WTC11 (cell line): ENCODE data around the gene SMYD1. TPM values are rescaled to one million over a fixed set of nuclear protein-coding genes. Genes with fewer than 3 reads are reported as not detected.

Source experiments
- ATAC-seq: fragments of 200-7000 bp; cut with Tn5 transposase; 2 replicates; pipeline ENCODE4 v1.10.0; 2021; ENCODE audit warnings: mild to moderate bottlenecking, moderate library complexity
- CTCF ChIA-PET: fragments of 300-600 bp; sonication (Branson Sonifier 250); formaldehyde crosslinking; loops from one replicate; lab custom pipeline; 2021; ENCODE audit warnings: antibody characterized with exemption; lab: Charles Lee
- POLR2A ChIA-PET: fragments of 350-600 bp; sonication (Branson Sonifier 250); formaldehyde crosslinking; loops from one replicate; lab custom pipeline; 2021; ENCODE audit warnings: antibody characterized with exemption; lab: Charles Lee
- DNase-seq: peaks from one replicate; pipeline ENCODE4 v3.0.0; 2021; ENCODE audit warnings: low spot score
- H3K27ac Mint-ChIP-seq: 2 replicates; pipeline ENCODE4 v1.8.0; 2021; ENCODE audit warnings: mixed read lengths
- H3K27me3 Mint-ChIP-seq: 2 replicates; pipeline ENCODE4 v1.8.0; 2021; ENCODE audit warnings: low read depth, mild to moderate bottlenecking, moderate library complexity, mixed read lengths
- H3K36me3 Mint-ChIP-seq: 2 replicates; pipeline ENCODE4 v1.8.0; 2021; ENCODE audit warnings: mixed read lengths
- H3K4me1 Mint-ChIP-seq: 2 replicates; pipeline ENCODE4 v1.8.0; 2022; ENCODE audit warnings: mixed read lengths
- H3K4me3 Mint-ChIP-seq: 2 replicates; pipeline ENCODE4 v1.8.0; 2021; ENCODE audit warnings: mild to moderate bottlenecking, moderate library complexity, mixed read lengths
- H3K9me3 Mint-ChIP-seq: 2 replicates; pipeline ENCODE4 v1.8.0; 2021; ENCODE audit warnings: mixed read lengths
- ATF1 ChIP-seq: sonication (generic); formaldehyde crosslinking; IDR thresholded peaks from 2 replicates; pipeline ENCODE4 v1.8.1; 2023; ENCODE audit warnings: mild to moderate bottlenecking, moderate library complexity, missing genetic modification reagents
- GTF2I ChIP-seq: fragments of 250-450 bp; sonication (Bioruptor Pico); conservative IDR thresholded peaks from 2 replicates; pipeline ENCODE4 v1.4.0; 2021; ENCODE audit warnings: mild to moderate bottlenecking
- NR1H2 ChIP-seq: sonication (generic); formaldehyde crosslinking; IDR thresholded peaks from 2 replicates; pipeline ENCODE4 v1.9.0; 2021; ENCODE audit warnings: mild to moderate bottlenecking, moderate library complexity, missing genetic modification reagents
- TCF7 ChIP-seq: sonication (generic); formaldehyde crosslinking; IDR thresholded peaks from 2 replicates; pipeline ENCODE4 v1.8.0; 2022; ENCODE audit warnings: mild to moderate bottlenecking, low read depth, missing genetic modification reagents, moderate library complexity
- ZNF138 ChIP-seq: sonication (generic); formaldehyde crosslinking; conservative IDR thresholded peaks from 2 replicates; pipeline ENCODE4 v1.8.1; 2022; ENCODE audit warnings: mild to moderate bottlenecking, moderate library complexity, missing genetic modification reagents
- ZNF396 ChIP-seq: fragments of 250-450 bp; sonication (Bioruptor Pico); IDR thresholded peaks from 2 replicates; pipeline ENCODE4 v1.8.0; 2021; ENCODE audit warnings: mild to moderate bottlenecking, moderate library complexity, borderline replicate concordance
- total RNA-seq: library from RNA; stranded (reverse); gene quantifications from 3 replicates; pipeline ENCODE4 v1.2.3, GENCODE V29; 2021
- TF ChIP-seq, protein P1 (sequence below): sonication (generic); formaldehyde crosslinking; conservative IDR thresholded peaks from 2 replicates; pipeline ENCODE4 v1.8.1; 2023; ENCODE audit warnings: mild to moderate bottlenecking, low read depth, missing genetic modification reagents, moderate library complexity
- TF ChIP-seq, protein P2 (sequence below): fragments of 250-450 bp; sonication (Bioruptor Pico); IDR thresholded peaks from 2 replicates; pipeline ENCODE4 v1.9.0; 2021; ENCODE audit warnings: mild to moderate bottlenecking
- TF ChIP-seq, protein P3 (sequence below): sonication (generic); formaldehyde crosslinking; IDR thresholded peaks from 2 replicates; pipeline ENCODE4 v1.8.1; 2023; ENCODE audit warnings: mild to moderate bottlenecking, missing genetic modification reagents, moderate library complexity
- TF ChIP-seq, protein P4 (sequence below): fragments of 250-450 bp; sonication (Bioruptor Pico); IDR thresholded peaks from 2 replicates; pipeline ENCODE4 v1.9.0; 2021; ENCODE audit warnings: mild to moderate bottlenecking, borderline replicate concordance
- TF ChIP-seq, protein P5 (sequence below): sonication (generic); formaldehyde crosslinking; IDR thresholded peaks from 2 replicates; pipeline ENCODE4 v1.8.1; 2023; ENCODE audit warnings: mild to moderate bottlenecking, moderate library complexity, missing genetic modification reagents

Gene SMYD1
- total RNA-seq, 1 experiment from 2014 or later = not detected

DNA sequence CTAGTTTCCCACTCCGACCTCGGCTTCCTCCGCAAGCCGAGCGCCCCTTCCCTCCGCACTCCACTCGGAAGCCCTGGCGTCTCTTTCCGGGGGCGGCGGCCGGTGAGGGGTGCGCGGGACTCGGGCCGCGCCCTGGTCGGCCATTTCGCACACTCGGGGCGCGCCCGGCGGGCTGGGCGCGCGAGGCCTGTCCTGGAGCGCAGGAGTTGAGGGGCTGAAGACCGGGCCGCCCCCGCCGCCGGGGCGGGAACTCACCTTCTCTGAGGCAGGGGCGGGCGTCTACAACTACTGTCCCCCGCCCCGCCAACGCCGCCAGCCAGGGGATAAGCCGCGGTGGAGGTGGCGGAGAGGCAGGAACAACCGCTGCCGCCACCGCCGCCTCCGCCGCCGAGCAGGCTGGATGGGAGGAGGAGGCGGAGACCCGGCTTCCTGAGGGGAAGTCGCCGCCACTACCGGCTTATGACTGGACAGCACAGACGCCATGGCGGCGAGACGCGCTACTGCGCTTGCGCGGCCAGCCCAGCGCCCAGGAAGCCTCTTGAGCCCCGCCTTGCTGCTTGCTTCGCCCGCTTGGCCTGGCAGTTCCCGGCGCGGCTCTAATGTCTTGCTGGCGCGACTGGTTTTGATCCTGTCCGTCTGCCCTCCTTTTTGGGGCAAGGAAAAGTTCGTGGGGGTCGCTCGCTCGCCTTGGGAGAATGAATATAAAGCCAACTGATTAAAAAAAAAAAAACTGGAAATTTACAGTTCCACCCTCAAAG is 12.1 kb upstream of the SMYD1 start, which contains the start of gene KRCC1 (continued):
- TF ChIP-seq, protein P1, sequence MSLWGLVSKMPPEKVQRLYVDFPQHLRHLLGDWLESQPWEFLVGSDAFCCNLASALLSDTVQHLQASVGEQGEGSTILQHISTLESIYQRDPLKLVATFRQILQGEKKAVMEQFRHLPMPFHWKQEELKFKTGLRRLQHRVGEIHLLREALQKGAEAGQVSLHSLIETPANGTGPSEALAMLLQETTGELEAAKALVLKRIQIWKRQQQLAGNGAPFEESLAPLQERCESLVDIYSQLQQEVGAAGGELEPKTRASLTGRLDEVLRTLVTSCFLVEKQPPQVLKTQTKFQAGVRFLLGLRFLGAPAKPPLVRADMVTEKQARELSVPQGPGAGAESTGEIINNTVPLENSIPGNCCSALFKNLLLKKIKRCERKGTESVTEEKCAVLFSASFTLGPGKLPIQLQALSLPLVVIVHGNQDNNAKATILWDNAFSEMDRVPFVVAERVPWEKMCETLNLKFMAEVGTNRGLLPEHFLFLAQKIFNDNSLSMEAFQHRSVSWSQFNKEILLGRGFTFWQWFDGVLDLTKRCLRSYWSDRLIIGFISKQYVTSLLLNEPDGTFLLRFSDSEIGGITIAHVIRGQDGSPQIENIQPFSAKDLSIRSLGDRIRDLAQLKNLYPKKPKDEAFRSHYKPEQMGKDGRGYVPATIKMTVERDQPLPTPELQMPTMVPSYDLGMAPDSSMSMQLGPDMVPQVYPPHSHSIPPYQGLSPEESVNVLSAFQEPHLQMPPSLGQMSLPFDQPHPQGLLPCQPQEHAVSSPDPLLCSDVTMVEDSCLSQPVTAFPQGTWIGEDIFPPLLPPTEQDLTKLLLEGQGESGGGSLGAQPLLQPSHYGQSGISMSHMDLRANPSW (CRISPR knock-in tag) = no peak

DNA sequence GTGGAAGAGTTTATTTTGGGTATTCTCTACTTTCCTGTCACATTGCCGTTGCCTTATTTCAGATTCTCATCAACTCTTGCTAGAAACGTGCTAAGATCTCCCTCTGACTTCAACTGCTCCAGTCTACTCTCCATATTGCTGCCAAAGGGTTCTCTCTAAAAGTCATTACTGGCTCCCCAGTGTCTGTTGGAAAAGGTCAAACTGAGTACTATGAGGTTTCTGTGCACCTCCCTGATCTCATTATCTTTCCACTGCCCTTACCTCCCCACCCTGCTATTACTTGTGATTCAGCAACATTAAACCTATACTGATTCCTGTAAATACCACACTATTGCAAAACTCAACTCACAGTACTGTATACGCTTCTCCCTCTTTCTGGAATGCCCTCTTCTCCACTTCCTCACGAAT is 10.2 kb upstream of the SMYD1 start:
- ATAC-seq (no peak), DNase-seq (no peak)
- H3K4me1 Mint-ChIP-seq = peaks cover 35% of the 10 kb centered on the region
- no peak for TF ChIP-seq TCF7 (CRISPR knock-in tag)
- TF ChIP-seq ZNF138 (CRISPR knock-in tag) = no peak
- TF ChIP-seq, all 79 proteins: peak for 0
- H3K4me3 Mint-ChIP-seq = no peak overlapping the region
- peaks cover 3% of the 10 kb centered on the region; the same call in 1 of the 2 replicates for H3K36me3 Mint-ChIP-seq
- ChIA-PET CTCF (no interaction called here), POLR2A (no interaction called here)
- H3K9me3 Mint-ChIP-seq = no peaks in the 10 kb centered on the region
- no peaks in the 10 kb centered on the region for H3K27me3 Mint-ChIP-seq
- no peak overlapping the region for H3K27ac Mint-ChIP-seq

DNA sequence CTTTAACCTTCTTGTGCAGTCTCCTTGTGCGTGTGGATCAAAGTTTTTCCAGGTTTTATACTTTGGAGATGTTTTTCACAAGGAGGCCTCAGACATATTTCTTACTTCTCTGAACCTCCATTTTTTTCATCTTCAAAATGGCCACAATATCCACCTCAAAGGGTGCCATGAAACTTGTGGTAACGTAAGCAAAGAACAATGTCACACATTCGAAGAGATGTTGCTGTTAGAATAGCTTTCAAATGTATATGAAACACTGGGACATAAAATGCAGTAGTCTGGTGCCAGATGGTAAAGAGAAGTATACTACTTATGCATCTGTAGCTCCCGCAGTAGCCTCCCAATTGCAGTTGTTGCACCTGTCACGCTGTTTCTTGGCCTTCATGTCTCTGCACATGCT is 9.4 kb upstream of the SMYD1 start:
- Mint-ChIP-seq H3K4me3 (no peak overlapping the region), H3K9me3 (no peaks in the 10 kb centered on the region)
- TF ChIP-seq, protein P2, sequence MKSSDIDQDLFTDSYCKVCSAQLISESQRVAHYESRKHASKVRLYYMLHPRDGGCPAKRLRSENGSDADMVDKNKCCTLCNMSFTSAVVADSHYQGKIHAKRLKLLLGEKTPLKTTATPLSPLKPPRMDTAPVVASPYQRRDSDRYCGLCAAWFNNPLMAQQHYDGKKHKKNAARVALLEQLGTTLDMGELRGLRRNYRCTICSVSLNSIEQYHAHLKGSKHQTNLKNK = no peak
- TF ChIP-seq, protein P3, sequence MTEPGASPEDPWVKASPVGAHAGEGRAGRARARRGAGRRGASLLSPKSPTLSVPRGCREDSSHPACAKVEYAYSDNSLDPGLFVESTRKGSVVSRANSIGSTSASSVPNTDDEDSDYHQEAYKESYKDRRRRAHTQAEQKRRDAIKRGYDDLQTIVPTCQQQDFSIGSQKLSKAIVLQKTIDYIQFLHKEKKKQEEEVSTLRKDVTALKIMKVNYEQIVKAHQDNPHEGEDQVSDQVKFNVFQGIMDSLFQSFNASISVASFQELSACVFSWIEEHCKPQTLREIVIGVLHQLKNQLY = no peak
- TF ChIP-seq, protein P4, sequence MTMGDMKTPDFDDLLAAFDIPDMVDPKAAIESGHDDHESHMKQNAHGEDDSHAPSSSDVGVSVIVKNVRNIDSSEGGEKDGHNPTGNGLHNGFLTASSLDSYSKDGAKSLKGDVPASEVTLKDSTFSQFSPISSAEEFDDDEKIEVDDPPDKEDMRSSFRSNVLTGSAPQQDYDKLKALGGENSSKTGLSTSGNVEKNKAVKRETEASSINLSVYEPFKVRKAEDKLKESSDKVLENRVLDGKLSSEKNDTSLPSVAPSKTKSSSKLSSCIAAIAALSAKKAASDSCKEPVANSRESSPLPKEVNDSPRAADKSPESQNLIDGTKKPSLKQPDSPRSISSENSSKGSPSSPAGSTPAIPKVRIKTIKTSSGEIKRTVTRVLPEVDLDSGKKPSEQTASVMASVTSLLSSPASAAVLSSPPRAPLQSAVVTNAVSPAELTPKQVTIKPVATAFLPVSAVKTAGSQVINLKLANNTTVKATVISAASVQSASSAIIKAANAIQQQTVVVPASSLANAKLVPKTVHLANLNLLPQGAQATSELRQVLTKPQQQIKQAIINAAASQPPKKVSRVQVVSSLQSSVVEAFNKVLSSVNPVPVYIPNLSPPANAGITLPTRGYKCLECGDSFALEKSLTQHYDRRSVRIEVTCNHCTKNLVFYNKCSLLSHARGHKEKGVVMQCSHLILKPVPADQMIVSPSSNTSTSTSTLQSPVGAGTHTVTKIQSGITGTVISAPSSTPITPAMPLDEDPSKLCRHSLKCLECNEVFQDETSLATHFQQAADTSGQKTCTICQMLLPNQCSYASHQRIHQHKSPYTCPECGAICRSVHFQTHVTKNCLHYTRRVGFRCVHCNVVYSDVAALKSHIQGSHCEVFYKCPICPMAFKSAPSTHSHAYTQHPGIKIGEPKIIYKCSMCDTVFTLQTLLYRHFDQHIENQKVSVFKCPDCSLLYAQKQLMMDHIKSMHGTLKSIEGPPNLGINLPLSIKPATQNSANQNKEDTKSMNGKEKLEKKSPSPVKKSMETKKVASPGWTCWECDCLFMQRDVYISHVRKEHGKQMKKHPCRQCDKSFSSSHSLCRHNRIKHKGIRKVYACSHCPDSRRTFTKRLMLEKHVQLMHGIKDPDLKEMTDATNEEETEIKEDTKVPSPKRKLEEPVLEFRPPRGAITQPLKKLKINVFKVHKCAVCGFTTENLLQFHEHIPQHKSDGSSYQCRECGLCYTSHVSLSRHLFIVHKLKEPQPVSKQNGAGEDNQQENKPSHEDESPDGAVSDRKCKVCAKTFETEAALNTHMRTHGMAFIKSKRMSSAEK (CRISPR knock-in tag) = no peak
- TF ChIP-seq ATF1 (CRISPR knock-in tag) (no peak), GTF2I (no peak), ZNF396 (CRISPR knock-in tag) (no peak), NR1H2 (CRISPR knock-in tag) (no peak)
- TF ChIP-seq, protein P5, sequence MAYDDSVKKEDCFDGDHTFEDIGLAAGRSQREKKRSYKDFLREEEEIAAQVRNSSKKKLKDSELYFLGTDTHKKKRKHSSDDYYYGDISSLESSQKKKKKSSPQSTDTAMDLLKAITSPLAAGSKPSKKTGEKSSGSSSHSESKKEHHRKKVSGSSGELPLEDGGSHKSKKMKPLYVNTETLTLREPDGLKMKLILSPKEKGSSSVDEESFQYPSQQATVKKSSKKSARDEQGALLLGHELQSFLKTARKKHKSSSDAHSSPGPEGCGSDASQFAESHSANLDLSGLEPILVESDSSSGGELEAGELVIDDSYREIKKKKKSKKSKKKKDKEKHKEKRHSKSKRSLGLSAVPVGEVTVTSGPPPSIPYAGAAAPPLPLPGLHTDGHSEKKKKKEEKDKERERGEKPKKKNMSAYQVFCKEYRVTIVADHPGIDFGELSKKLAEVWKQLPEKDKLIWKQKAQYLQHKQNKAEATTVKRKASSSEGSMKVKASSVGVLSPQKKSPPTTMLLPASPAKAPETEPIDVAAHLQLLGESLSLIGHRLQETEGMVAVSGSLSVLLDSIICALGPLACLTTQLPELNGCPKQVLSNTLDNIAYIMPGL (CRISPR knock-in tag) = no peak
- TF ChIP-seq, all 79 proteins: peak for 0
- H3K27ac Mint-ChIP-seq = no peak overlapping the region
- ChIA-PET CTCF (interaction anchor here (0.8 kb wide), 1 partner anchor 102 kb away, joined by 4 read pairs; no protein-coding TSS in a partner anchor), POLR2A (no interaction called here)
- ATAC-seq = no peak
- H3K27me3 Mint-ChIP-seq = no peaks in the 10 kb centered on the region
- no peak for DNase-seq
- peaks cover 3% of the 10 kb centered on the region; the same call in 1 of the 2 replicates for H3K36me3 Mint-ChIP-seq
- H3K4me1 Mint-ChIP-seq = peaks cover 35% of the 10 kb centered on the region
